HEK293 (cell line): ENCODE results near the gene CTIF.
"Not testable (repeated sequence)": the region's sequence is repeated elsewhere in the genome, so short reads cannot be mapped to it uniquely, and the experiment has no call there.

Source experiments
- CTCF ChIA-PET: fragments of 350-600 bp; formaldehyde crosslinking; extraction: SDS; loops from one replicate; lab custom pipeline; 2021; ENCODE audit warnings: antibody characterized with exemption; lab: Yijun Ruan, JAX
- POLR2A ChIA-PET: fragments of 300-600 bp; formaldehyde crosslinking; extraction: SDS; loops from one replicate; lab custom pipeline; 2020; ENCODE audit warnings: antibody characterized with exemption, inconsistent platforms; lab: Yijun Ruan, JAX
- H3K27ac ChIP-seq: fragments of 200-500 bp; sonication (Bioruptor generic); 2 replicates; pipeline ENCODE4 v1.5.1; 2014; ENCODE audit warnings: low read depth, low read length, control low read depth, inconsistent platforms; ENCODE audit errors: extremely low read depth
- H3K36me3 ChIP-seq, 2 experiments: fragments of 200-500 bp in 1 of 2; sonication (Bioruptor generic) in 1 of 2; 1 replicate in 1 of 2; 2 replicates in 1 of 2; pipeline ENCODE4 v1.5.1; 2014 to 2017; ENCODE audit warnings: inconsistent platforms in 2 of 2, low read length in 2 of 2; ENCODE audit not compliant: control insufficient read depth in 2 of 2, insufficient read depth in 1 of 2
- H3K4me1 ChIP-seq: fragments of 200-500 bp; sonication (Bioruptor generic); 2 replicates; pipeline ENCODE4 v1.5.1; 2014; ENCODE audit warnings: mild to moderate bottlenecking, low read length, inconsistent platforms; ENCODE audit not compliant: control insufficient read depth, insufficient read depth
- H3K4me3 ChIP-seq: 2 replicates; pipeline ENCODE4 v1.5.1; 2011; ENCODE audit warnings: low read depth, mild to moderate bottlenecking, control low read depth, low read length, moderate library complexity
- H3K9me3 ChIP-seq: fragments of 200-500 bp; sonication (Bioruptor generic); 2 replicates; pipeline ENCODE4 v1.5.1; 2014; ENCODE audit warnings: low read depth, low read length, inconsistent platforms; ENCODE audit not compliant: control insufficient read depth, insufficient read depth
- GLIS2 ChIP-seq: fragments of 450-650 bp; formaldehyde crosslinking; IDR thresholded peaks from 2 replicates; pipeline ENCODE4 v1.5.1; 2016; ENCODE audit warnings: missing biosample characterization, missing genetic modification characterization
- HOXD13 ChIP-seq: sonication (generic); formaldehyde crosslinking; IDR thresholded peaks from 2 replicates; pipeline ENCODE4 v1.8.0; 2022; ENCODE audit warnings: missing genetic modification reagents, borderline replicate concordance
- ZBTB6 ChIP-seq: fragments of 450-650 bp; formaldehyde crosslinking; IDR thresholded peaks from 2 replicates; pipeline ENCODE4 v1.5.1; 2017; ENCODE audit warnings: missing biosample characterization, missing genetic modification characterization
- ZBTB7A ChIP-seq: fragments of 450-650 bp; formaldehyde crosslinking; IDR thresholded peaks from 2 replicates; pipeline ENCODE4 v1.5.1; 2016; ENCODE audit warnings: low read depth, missing biosample characterization, missing genetic modification characterization
- ZFHX2 ChIP-seq: fragments of 450-650 bp; formaldehyde crosslinking; conservative IDR thresholded peaks from 2 replicates; pipeline ENCODE4 v1.5.1; 2016; ENCODE audit warnings: missing biosample characterization, missing genetic modification characterization
- ZIC2 ChIP-seq: fragments of 450-650 bp; formaldehyde crosslinking; IDR thresholded peaks from 2 replicates; pipeline ENCODE4 v1.5.1; 2016; ENCODE audit warnings: missing biosample characterization, missing genetic modification characterization
- ZNF112 ChIP-seq: fragments of 450-650 bp; formaldehyde crosslinking; IDR thresholded peaks from 2 replicates; pipeline ENCODE4 v1.5.0; 2017; ENCODE audit warnings: missing biosample characterization, missing genetic modification characterization
- ZNF16 ChIP-seq: fragments of 450-650 bp; formaldehyde crosslinking; IDR thresholded peaks from 2 replicates; pipeline ENCODE4 v1.5.1; 2016; ENCODE audit warnings: low read depth, missing biosample characterization, missing genetic modification characterization
- ZNF248 ChIP-seq: fragments of 450-650 bp; formaldehyde crosslinking; IDR thresholded peaks from 2 replicates; pipeline ENCODE4 v1.5.1; 2017; ENCODE audit warnings: missing biosample characterization, missing genetic modification characterization
- ZNF292 ChIP-seq: fragments of 450-650 bp; formaldehyde crosslinking; IDR thresholded peaks from 2 replicates; pipeline ENCODE4 v1.5.1; 2016; ENCODE audit warnings: low read depth, missing biosample characterization, missing genetic modification characterization, borderline replicate concordance
- ZNF391 ChIP-seq: fragments of 450-650 bp; formaldehyde crosslinking; IDR thresholded peaks from 2 replicates; pipeline ENCODE4 v1.5.1; 2016; ENCODE audit warnings: low read depth, missing biosample characterization, missing genetic modification characterization, borderline replicate concordance
- ZNF623 ChIP-seq: fragments of 450-650 bp; formaldehyde crosslinking; IDR thresholded peaks from 2 replicates; pipeline ENCODE4 v1.5.1; 2016; ENCODE audit warnings: missing biosample characterization, missing genetic modification characterization
- ZNF777 ChIP-seq: fragments of 450-650 bp; formaldehyde crosslinking; IDR thresholded peaks from 2 replicates; pipeline ENCODE4 v1.5.1; 2017; ENCODE audit warnings: missing biosample characterization, missing genetic modification characterization, borderline replicate concordance
- TF ChIP-seq, protein P1 (sequence below): fragments of 450-650 bp; formaldehyde crosslinking; IDR thresholded peaks from 2 replicates; pipeline ENCODE4 v1.5.1; 2017; ENCODE audit warnings: missing biosample characterization, missing genetic modification characterization
- TF ChIP-seq, protein P2 (sequence below): fragments of 450-650 bp; formaldehyde crosslinking; IDR thresholded peaks from 2 replicates; pipeline ENCODE4 v1.5.1; 2016; ENCODE audit warnings: missing biosample characterization, missing genetic modification characterization
- TF ChIP-seq, protein P3 (sequence below): fragments of 450-650 bp; formaldehyde crosslinking; IDR thresholded peaks from 2 replicates; pipeline ENCODE4 v1.5.1; 2016; ENCODE audit warnings: missing biosample characterization, missing genetic modification characterization
- TF ChIP-seq, protein P4 (sequence below): fragments of 450-650 bp; formaldehyde crosslinking; IDR thresholded peaks from 2 replicates; pipeline ENCODE4 v1.5.1; 2016; ENCODE audit warnings: missing biosample characterization, missing genetic modification characterization, low read depth

The CTIF gene

GRCh38 chr18:48808476-48808875 lies 269.6 kb downstream of the CTIF start (continued):
- TF ChIP-seq, protein P1, sequence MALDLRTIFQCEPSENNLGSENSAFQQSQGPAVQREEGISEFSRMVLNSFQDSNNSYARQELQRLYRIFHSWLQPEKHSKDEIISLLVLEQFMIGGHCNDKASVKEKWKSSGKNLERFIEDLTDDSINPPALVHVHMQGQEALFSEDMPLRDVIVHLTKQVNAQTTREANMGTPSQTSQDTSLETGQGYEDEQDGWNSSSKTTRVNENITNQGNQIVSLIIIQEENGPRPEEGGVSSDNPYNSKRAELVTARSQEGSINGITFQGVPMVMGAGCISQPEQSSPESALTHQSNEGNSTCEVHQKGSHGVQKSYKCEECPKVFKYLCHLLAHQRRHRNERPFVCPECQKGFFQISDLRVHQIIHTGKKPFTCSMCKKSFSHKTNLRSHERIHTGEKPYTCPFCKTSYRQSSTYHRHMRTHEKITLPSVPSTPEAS (tag by site-specific recombination), result no peak
- TF ChIP-seq, protein P2, sequence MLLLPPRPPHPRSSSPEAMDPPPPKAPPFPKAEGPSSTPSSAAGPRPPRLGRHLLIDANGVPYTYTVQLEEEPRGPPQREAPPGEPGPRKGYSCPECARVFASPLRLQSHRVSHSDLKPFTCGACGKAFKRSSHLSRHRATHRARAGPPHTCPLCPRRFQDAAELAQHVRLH (tag by site-specific recombination), result no peak
- TF ChIP-seq ZNF777 (tag by site-specific recombination) (no peak), HOXD13 (CRISPR knock-in tag) (no peak)

GRCh38 chr18:48809365-48809764 lies 270.5 kb downstream of the CTIF start:
- POLR2A ChIA-PET, result no interaction called here
- Histone ChIP-seq H3K4me3 (no peak overlapping the region), H3K36me3 (no peaks in the 10 kb centered on the region; a peak in 1 of 3 replicates), H3K4me1 (peaks cover 2% of the 10 kb centered on the region; the same call in 1 of the 2 replicates), H3K9me3 (no peaks in the 10 kb centered on the region), H3K27ac (no peak overlapping the region)
- TF ChIP-seq ZBTB6 (no peak), GLIS2 (no peak), ZBTB7A (no peak)
- CTCF ChIA-PET, result interaction anchor here (0.5 to 0.8 kb wide), 3 partner anchors 14 to 253 kb away, joined by 3 read pairs; no protein-coding TSS in a partner anchor

DNA sequence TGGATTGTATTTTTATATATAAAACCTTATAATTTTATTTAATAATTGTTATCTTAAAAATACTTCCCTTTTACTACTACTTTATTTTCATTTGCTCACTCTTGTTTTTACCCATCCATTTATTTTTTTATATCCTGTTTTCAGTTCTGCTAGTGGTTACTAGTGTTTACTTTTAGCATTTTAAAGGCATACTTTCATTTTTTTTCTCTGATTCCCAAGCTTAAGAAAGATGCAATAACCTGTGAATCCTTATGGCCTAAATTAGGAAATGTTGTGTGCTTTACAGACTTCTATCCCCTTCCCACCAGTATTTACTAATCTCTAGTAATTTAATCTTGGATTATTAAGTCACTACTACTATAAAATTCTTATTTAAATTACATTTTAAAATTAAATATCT lies 272.0 kb downstream of the CTIF start:
- Histone ChIP-seq H3K9me3 (no peaks in the 10 kb centered on the region), H3K36me3 (no peaks in the 10 kb centered on the region; a peak in 1 of 3 replicates), H3K4me1 (peaks cover 2% of the 10 kb centered on the region; the same call in 1 of the 2 replicates), H3K27ac (no peak overlapping the region), H3K4me3 (no peak overlapping the region)
- TF ChIP-seq ZNF777 (tag by site-specific recombination) (0 out of 2 replicates have a peak, but pooled peaks have one; percentile 32), ZIC2 (tag by site-specific recombination) (no peak)
- TF ChIP-seq, protein P3, sequence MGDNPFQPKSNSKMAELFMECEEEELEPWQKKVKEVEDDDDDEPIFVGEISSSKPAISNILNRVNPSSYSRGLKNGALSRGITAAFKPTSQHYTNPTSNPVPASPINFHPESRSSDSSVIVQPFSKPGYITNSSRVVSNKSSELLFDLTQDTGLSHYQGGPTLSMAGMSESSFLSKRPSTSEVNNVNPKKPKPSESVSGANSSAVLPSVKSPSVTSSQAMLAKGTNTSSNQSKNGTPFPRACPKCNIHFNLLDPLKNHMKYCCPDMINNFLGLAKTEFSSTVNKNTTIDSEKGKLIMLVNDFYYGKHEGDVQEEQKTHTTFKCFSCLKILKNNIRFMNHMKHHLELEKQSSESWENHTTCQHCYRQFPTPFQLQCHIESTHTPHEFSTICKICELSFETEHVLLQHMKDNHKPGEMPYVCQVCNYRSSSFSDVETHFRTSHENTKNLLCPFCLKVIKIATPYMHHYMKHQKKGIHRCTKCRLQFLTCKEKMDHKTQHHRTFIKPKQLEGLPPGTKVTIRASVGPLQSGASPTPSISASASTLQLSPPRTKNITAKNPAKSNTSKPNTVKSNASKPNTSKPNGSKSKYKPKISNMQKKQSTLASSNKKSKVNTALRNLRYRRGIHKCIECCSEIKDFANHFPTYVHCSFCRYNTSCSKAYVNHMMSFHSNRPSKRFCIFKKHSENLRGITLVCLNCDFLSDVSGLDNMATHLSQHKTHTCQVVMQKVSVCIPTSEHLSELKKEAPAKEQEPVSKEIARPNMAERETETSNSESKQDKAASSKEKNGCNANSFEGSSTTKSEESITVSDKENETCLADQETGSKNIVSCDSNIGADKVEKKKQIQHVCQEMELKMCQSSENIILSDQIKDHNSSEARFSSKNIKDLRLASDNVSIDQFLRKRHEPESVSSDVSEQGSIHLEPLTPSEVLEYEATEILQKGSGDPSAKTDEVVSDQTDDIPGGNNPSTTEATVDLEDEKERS, result no peak
- ChIA-PET POLR2A (no interaction called here), CTCF (interaction anchor here (0.7 to 1.0 kb wide), 2 partner anchors 14 to 87 kb away, joined by 3 to 4 read pairs; no protein-coding TSS in a partner anchor)

DNA sequence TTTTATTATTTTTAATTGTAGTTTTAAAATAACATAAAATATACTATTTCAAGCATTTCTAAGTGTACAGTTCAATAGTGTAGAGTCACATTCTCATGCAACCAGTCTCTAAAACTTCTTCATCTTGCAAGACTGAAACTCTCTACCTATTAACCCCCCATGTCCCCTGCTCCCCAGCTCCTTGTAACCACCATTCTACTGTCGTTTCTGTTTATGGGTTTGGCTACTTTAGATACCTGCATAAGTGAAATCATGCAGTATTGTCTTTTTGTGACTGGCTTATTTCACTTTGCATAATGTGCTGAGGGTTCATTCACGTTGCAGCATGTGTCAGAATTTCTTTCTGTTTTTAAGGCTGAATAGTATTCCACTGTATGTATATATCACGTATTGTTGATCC lies 272.6 kb downstream of the CTIF start:
- TF ChIP-seq ZNF112 (tag by site-specific recombination), result no peak
- TF ChIP-seq ZNF292, result no peak
- TF ChIP-seq, protein P4, sequence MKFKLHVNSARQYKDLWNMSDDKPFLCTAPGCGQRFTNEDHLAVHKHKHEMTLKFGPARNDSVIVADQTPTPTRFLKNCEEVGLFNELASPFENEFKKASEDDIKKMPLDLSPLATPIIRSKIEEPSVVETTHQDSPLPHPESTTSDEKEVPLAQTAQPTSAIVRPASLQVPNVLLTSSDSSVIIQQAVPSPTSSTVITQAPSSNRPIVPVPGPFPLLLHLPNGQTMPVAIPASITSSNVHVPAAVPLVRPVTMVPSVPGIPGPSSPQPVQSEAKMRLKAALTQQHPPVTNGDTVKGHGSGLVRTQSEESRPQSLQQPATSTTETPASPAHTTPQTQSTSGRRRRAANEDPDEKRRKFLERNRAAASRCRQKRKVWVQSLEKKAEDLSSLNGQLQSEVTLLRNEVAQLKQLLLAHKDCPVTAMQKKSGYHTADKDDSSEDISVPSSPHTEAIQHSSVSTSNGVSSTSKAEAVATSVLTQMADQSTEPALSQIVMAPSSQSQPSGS (tag by site-specific recombination), result no peak
- no peak for TF ChIP-seq ZNF248
- TF ChIP-seq ZNF623, result no peak
- TF ChIP-seq ZFHX2 (tag by site-specific recombination), result no peak
- TF ChIP-seq ZNF16 (tag by site-specific recombination), result no peak
- no peak for TF ChIP-seq ZNF391
- Histone ChIP-seq H3K4me3 (no peak overlapping the region), H3K4me1 (peaks cover 2% of the 10 kb centered on the region; the same call in 1 of the 2 replicates), H3K27ac (no peak overlapping the region), H3K36me3 (no peaks in the 10 kb centered on the region; a peak in 1 of 3 replicates), H3K9me3 (no peaks in the 10 kb centered on the region)
- CTCF ChIA-PET, result no interaction called here
- POLR2A ChIA-PET, result no interaction called here

GRCh38 chr18:48811977-48812451 lies 273.2 kb downstream of the CTIF start:
- CTCF ChIA-PET, POLR2A ChIA-PET, H3K27ac ChIP-seq, H3K9me3 ChIP-seq, H3K4me1 ChIP-seq, H3K4me3 ChIP-seq, H3K36me3 ChIP-seq: not testable (repeated sequence)
